ENCODE data around the gene CENPP. TPM values are rescaled to one million over a fixed set of nuclear protein-coding genes. Genes with fewer than 3 reads are reported as not detected.

Gene CENPP
- total RNA-seq, 1 experiment from 2014 or later, result 15.6 TPM

DNA sequence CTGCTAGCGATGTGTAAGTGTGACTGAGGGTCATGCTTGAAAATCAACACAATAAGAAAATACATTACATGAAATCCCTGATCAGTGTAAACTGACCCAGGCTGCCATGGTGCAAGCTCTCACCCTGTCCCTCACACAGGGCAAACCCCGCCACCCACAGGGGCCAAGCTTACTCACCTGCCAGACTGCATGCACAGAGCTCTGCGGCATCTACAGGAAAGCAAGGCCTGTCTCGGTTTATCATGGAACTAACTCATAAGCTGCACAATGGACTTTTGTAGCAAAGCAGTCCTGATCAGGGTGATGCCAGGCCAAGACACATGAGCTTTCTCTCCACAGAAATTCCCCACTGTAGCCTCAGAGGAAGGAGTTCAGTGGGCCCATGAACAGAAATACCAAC lies 334.5 kb downstream of the CENPP start:
- POLR2A ChIA-PET (ENCODE audit: low non-redundant PET), result no interaction called here
- no peaks in the 10 kb centered on the region for H3K27me3 ChIP-seq (replicated peaks; ENCODE audit: insufficient read depth, low read depth, low read length, poor library complexity)
- CTCF ChIA-PET, result interaction anchor here (0.5 kb wide), 1 partner anchor 25 kb away, joined by 4 read pairs; no protein-coding TSS in a partner anchor
- H3K9me3 ChIP-seq (ENCODE audit: low read depth, low read length, poor library complexity, severe bottlenecking), result no peaks in the 10 kb centered on the region
- no peak overlapping the region for H3K27ac ChIP-seq (ENCODE audit: low read depth, low read length, poor library complexity, severe bottlenecking)
- H3K4me1 ChIP-seq (ENCODE audit: insufficient read depth, low read length, poor library complexity, severe bottlenecking), result peaks cover 11% of the 10 kb centered on the region
- H3K4me3 ChIP-seq (ENCODE audit: low read depth, low read length, poor library complexity, severe bottlenecking), result no peak overlapping the region
- H3K36me3 ChIP-seq (ENCODE audit: insufficient read depth, low read length, poor library complexity, severe bottlenecking), result peaks cover 9% of the 10 kb centered on the region
- TF ChIP-seq, protein P1, sequence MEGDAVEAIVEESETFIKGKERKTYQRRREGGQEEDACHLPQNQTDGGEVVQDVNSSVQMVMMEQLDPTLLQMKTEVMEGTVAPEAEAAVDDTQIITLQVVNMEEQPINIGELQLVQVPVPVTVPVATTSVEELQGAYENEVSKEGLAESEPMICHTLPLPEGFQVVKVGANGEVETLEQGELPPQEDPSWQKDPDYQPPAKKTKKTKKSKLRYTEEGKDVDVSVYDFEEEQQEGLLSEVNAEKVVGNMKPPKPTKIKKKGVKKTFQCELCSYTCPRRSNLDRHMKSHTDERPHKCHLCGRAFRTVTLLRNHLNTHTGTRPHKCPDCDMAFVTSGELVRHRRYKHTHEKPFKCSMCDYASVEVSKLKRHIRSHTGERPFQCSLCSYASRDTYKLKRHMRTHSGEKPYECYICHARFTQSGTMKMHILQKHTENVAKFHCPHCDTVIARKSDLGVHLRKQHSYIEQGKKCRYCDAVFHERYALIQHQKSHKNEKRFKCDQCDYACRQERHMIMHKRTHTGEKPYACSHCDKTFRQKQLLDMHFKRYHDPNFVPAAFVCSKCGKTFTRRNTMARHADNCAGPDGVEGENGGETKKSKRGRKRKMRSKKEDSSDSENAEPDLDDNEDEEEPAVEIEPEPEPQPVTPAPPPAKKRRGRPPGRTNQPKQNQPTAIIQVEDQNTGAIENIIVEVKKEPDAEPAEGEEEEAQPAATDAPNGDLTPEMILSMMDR (conservative IDR thresholded peaks at IDR 0.05; ENCODE audit: low read depth, low read length), result no peak
- no peak for TF ChIP-seq EZH2 (IDR thresholded peaks at IDR 0.05; ENCODE audit: borderline replicate concordance, low read depth, low read length, poor library complexity, severe bottlenecking)
- no peak for DNase-seq (ENCODE audit: low spot score)
- no TSS peak for BruUV-seq (replicated peaks)
- intact Hi-C loops (cut with micrococcal nuclease; ENCODE audit: unreplicated experiment), result no loop called here

DNA sequence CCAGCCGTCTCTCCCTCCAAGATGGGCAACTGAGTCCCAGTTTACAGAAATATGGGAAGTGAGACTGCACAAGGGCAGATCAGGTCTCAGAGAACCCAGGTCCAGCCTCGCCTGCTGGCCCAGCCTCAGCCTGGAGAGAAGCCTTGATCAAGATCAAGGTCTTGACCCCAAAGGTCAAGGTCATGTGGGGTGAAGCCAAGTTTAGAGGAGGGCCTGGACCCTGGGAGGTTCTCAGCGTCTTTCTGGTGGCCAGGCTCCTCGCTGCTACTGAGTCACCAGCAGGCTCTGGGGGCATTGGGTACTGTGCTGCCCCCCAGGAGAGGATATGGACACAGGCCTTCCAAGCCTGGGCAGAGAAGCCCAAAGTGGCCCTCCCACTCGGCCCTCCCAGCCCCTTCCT lies 335.4 kb downstream of the CENPP start:
- no peaks in the 10 kb centered on the region for H3K9me3 ChIP-seq (ENCODE audit: low read depth, low read length, poor library complexity, severe bottlenecking)
- POLR2A ChIA-PET (ENCODE audit: low non-redundant PET), result no interaction called here
- no TSS peak for BruUV-seq (replicated peaks)
- H3K27me3 ChIP-seq (replicated peaks; ENCODE audit: insufficient read depth, low read depth, low read length, poor library complexity), result no peaks in the 10 kb centered on the region
- CTCF ChIA-PET, result no interaction called here
- H3K36me3 ChIP-seq (ENCODE audit: insufficient read depth, low read length, poor library complexity, severe bottlenecking), result peaks cover 8% of the 10 kb centered on the region
- H3K4me1 ChIP-seq (ENCODE audit: insufficient read depth, low read length, poor library complexity, severe bottlenecking), result peaks cover 11% of the 10 kb centered on the region
- TF ChIP-seq, protein P1 (conservative IDR thresholded peaks at IDR 0.05; ENCODE audit: low read depth, low read length), result no peak
- no peak for TF ChIP-seq EZH2 (IDR thresholded peaks at IDR 0.05; ENCODE audit: borderline replicate concordance, low read depth, low read length, poor library complexity, severe bottlenecking)
- DNase-seq (ENCODE audit: low spot score), result no peak
- intact Hi-C loops (cut with micrococcal nuclease; ENCODE audit: unreplicated experiment), result no loop called here
- H3K27ac ChIP-seq (ENCODE audit: low read depth, low read length, poor library complexity, severe bottlenecking), result no peak overlapping the region
- H3K4me3 ChIP-seq (ENCODE audit: low read depth, low read length, poor library complexity, severe bottlenecking), result no peak overlapping the region

- POLR2A ChIA-PET (ENCODE audit: low non-redundant PET), result no interaction called here
- BruUV-seq (replicated peaks), result no TSS peak
- CTCF ChIA-PET, result no interaction called here
- Histone ChIP-seq H3K27me3 (replicated peaks; ENCODE audit: insufficient read depth, low read depth, low read length, poor library complexity) (no peaks in the 10 kb centered on the region), H3K4me3 (ENCODE audit: low read depth, low read length, poor library complexity, severe bottlenecking) (no peak overlapping the region), H3K27ac (ENCODE audit: low read depth, low read length, poor library complexity, severe bottlenecking) (no peak overlapping the region), H3K4me1 (ENCODE audit: insufficient read depth, low read length, poor library complexity, severe bottlenecking) (peaks cover 11% of the 10 kb centered on the region), H3K9me3 (ENCODE audit: low read depth, low read length, poor library complexity, severe bottlenecking) (no peaks in the 10 kb centered on the region), H3K36me3 (ENCODE audit: insufficient read depth, low read length, poor library complexity, severe bottlenecking) (peaks cover 8% of the 10 kb centered on the region)
- no peak for DNase-seq (ENCODE audit: low spot score)
- TF ChIP-seq, protein P1 (conservative IDR thresholded peaks at IDR 0.05; ENCODE audit: low read depth, low read length), result no peak
- TF ChIP-seq EZH2 (IDR thresholded peaks at IDR 0.05; ENCODE audit: borderline replicate concordance, low read depth, low read length, poor library complexity, severe bottlenecking), result no peak
- intact Hi-C loops (cut with micrococcal nuclease; ENCODE audit: unreplicated experiment), result no loop called here
Observed at GRCh38 chr9:92661743-92662142, 336.0 kb downstream of the CENPP start.

Measured in A673 (cell line).